K562 (cell line): Measurements from ENCODE around the gene LRRC61. TPM values are rescaled to one million over a fixed set of nuclear protein-coding genes. Genes with fewer than 3 reads are reported as not detected.

Source experiments
- ATAC-seq: fragments of 200-7000 bp; cut with Tn5 transposase; 3 replicates; pipeline ENCODE4 v1.9.1; 2020; ENCODE audit warnings: moderate library complexity
- BruUV-seq: library from RNA; stranded (reverse); fragments of 400-500 nt; replicated peaks from 2 replicates; lab custom pipeline; 2021; lab: Mats Ljungman, UMichigan
- CTCF ChIA-PET: fragments of 300-600 bp; formaldehyde crosslinking; extraction: SDS; loops from one replicate; lab custom pipeline; 2021; ENCODE audit warnings: low intra/inter-chr PET ratio; lab: Yijun Ruan, JAX
- POLR2A ChIA-PET: fragments of 300-600, 350-650 bp; sonication (Branson Sonifier 250); formaldehyde crosslinking; extraction: SDS; loops from one replicate; lab custom pipeline; 2021; ENCODE audit warnings: antibody characterized with exemption, inconsistent platforms; lab: Yijun Ruan, JAX
- DNase-seq, 4 experiments: peaks; one replicate each; pipeline versions ENCODE4 v3.0.0 to v3.0.0-alpha.2; 2011 to 2018; ENCODE audit warnings: low spot score in 3 of 4, mixed read lengths in 3 of 4; ENCODE audit errors: extremely low read depth in 1 of 4
- FAIRE-seq: peaks from 2 replicates; lab custom pipeline; 2011; peaks lifted over from hg19 to GRCh38; lab: Jason Lieb, UNC
- H2AFZ ChIP-seq: 2 replicates; pipeline ENCODE4 v1.6.0; 2011; ENCODE audit warnings: low read depth, low read length, control low read depth, inconsistent platforms
- H3K27ac ChIP-seq: fragments of 200-600 bp; 3 replicates; pipeline ENCODE4 v1.8.0; 2011; ENCODE audit warnings: low read depth, mild to moderate bottlenecking, control low read depth, inconsistent platforms, low read length, moderate library complexity, mixed read lengths; ENCODE audit errors: extremely low read depth
- H3K27me3 ChIP-seq, 2 experiments: fragments of 300-600 bp in 1 of 2; 2 replicates in 1 of 2; 3 replicates in 1 of 2; pipeline versions ENCODE4 v1.6.0 to v1.8.0; 2011; ENCODE audit warnings: inconsistent platforms in 2 of 2, low read length in 2 of 2, mild to moderate bottlenecking in 1 of 2, mixed read lengths in 1 of 2, moderate library complexity in 1 of 2; ENCODE audit not compliant: control insufficient read depth in 2 of 2, insufficient read depth in 2 of 2
- H3K36me3 ChIP-seq: fragments of 300-600 bp; 3 replicates; pipeline ENCODE4 v1.8.0; 2011; ENCODE audit warnings: mild to moderate bottlenecking, low read length, inconsistent platforms; ENCODE audit not compliant: control insufficient read depth, insufficient read depth
- H3K4me1 ChIP-seq, 2 experiments: fragments of 200-600 bp in 1 of 2; replicated peaks in 1 of 2; 2 replicates in 1 of 2; 3 replicates in 1 of 2; pipeline versions ENCODE4 v1.5.1 to v1.8.0; 2011; ENCODE audit warnings: inconsistent platforms in 2 of 2, low read length in 2 of 2, mild to moderate bottlenecking in 1 of 2, mixed read lengths in 1 of 2, moderate library complexity in 1 of 2; ENCODE audit not compliant: control insufficient read depth in 2 of 2, insufficient read depth in 2 of 2
- H3K4me2 ChIP-seq: 2 replicates; pipeline ENCODE4 v1.6.1; 2011; ENCODE audit warnings: low read length, control low read depth, inconsistent platforms, mixed read lengths; ENCODE audit not compliant: insufficient read depth
- H3K4me3 ChIP-seq: fragments of 200-600 bp; sonication (generic), shearing (Covaris generic); 2 replicates; pipeline ENCODE4 v1.5.1; 2016; ENCODE audit warnings: control low read depth, inconsistent platforms
- H3K79me2 ChIP-seq: fragments of 200-600 bp; 3 replicates; pipeline ENCODE4 v1.8.0; 2011; ENCODE audit warnings: low read length, inconsistent platforms; ENCODE audit not compliant: control insufficient read depth, insufficient read depth
- H3K9ac ChIP-seq, 2 experiments: 2 replicates each; pipeline versions ENCODE4 v1.6.0 to v1.6.1; 2011; ENCODE audit warnings: low read depth in 2 of 2, low read length in 2 of 2, control low read depth in 1 of 2, inconsistent platforms in 1 of 2, mild to moderate bottlenecking in 1 of 2, mixed read lengths in 1 of 2; ENCODE audit not compliant: insufficient read depth in 1 of 2
- H3K9me1 ChIP-seq: one replicate; pipeline ENCODE4 v1.6.0; 2011; ENCODE audit warnings: inconsistent platforms, mild to moderate bottlenecking, low read length, moderate library complexity; ENCODE audit not compliant: control insufficient read depth, insufficient read depth
- H3K9me3 ChIP-seq: replicated peaks from 2 replicates; pipeline ENCODE4 v1.5.1; 2011; ENCODE audit warnings: low read depth, low read length, inconsistent platforms; ENCODE audit not compliant: control insufficient read depth, insufficient read depth
- H4K20me1 ChIP-seq: replicated peaks from 2 replicates; pipeline ENCODE4 v1.6.1; 2011; ENCODE audit warnings: low read length, inconsistent platforms, mixed read lengths; ENCODE audit not compliant: control insufficient read depth, insufficient read depth
- BACH1 ChIP-seq: fragments of 200-800 bp; sonication (Bioruptor generic); IDR thresholded peaks from 2 replicates; pipeline ENCODE4 v1.6.1; 2016; ENCODE audit warnings: missing genetic modification characterization, missing compliant biosample characterization
- BCOR ChIP-seq: fragments of 450-650 bp; IDR thresholded peaks from 2 replicates; pipeline ENCODE4 v1.6.1; 2016
- ETV5 ChIP-seq: sonication (generic); formaldehyde crosslinking; IDR thresholded peaks from 2 replicates; pipeline ENCODE4 v1.4.0; 2020; ENCODE audit warnings: low read depth, mild to moderate bottlenecking, missing genetic modification reagents
- PHF21A ChIP-seq: fragments of 450-650 bp; IDR thresholded peaks from 2 replicates; pipeline ENCODE4 v1.6.1; 2017; ENCODE audit warnings: low read depth, borderline replicate concordance
- PML ChIP-seq: IDR thresholded peaks from 2 replicates; pipeline ENCODE4 v1.6.1; 2012; ENCODE audit warnings: low read length, inconsistent platforms
- POLR2AphosphoS5 ChIP-seq: IDR thresholded peaks from 2 replicates; pipeline ENCODE4 v1.6.1; 2011; ENCODE audit warnings: mild to moderate bottlenecking, low read depth, low read length, moderate library complexity; ENCODE audit not compliant: control insufficient read depth, insufficient read depth
- RFX5 ChIP-seq: IDR thresholded peaks from 2 replicates; pipeline ENCODE4 v1.6.1; 2011; ENCODE audit warnings: low read depth, mild to moderate bottlenecking, improper control_type of control experiment, low read length
- SMARCB1 ChIP-seq: IDR thresholded peaks from 2 replicates; pipeline ENCODE4 v1.6.1; 2011; ENCODE audit warnings: improper control_type of control experiment, low read depth; ENCODE audit not compliant: insufficient read length
- SRSF9 ChIP-seq: fragments of 200-400 bp; formaldehyde crosslinking; IDR thresholded peaks from 2 replicates; pipeline ENCODE4 v1.6.1; 2017; ENCODE audit warnings: low read depth, low read length, borderline replicate concordance
- TOE1 ChIP-seq, 2 experiments: fragments of 450-650 bp in 1 of 2; sonication (generic) in 1 of 2; formaldehyde crosslinking in 1 of 2; IDR thresholded peaks; 2 replicates each; pipeline versions ENCODE4 v1.7.1 to v1.8.0; 2016 to 2022; ENCODE audit warnings: borderline replicate concordance in 2 of 2, mild to moderate bottlenecking in 2 of 2, antibody characterized with exemption in 1 of 2, inconsistent platforms in 1 of 2, low read depth in 1 of 2, missing genetic modification reagents in 1 of 2, moderate library complexity in 1 of 2
- WHSC1 ChIP-seq: IDR thresholded peaks from one replicate; pipeline ENCODE4 v1.6.1; 2012; ENCODE audit warnings: low read length, control low read depth, inconsistent platforms
- WGBS: fragments of 100-300 bp; shearing (Covaris generic); methylation state at CpG from one replicate; pipeline ENCODE4 v1.1.6; 2016; ENCODE audit warnings: low coverage, mixed read lengths; ENCODE audit not compliant: insufficient coverage; ENCODE audit errors: missing lambda C conversion rate; 5-methylcytosine and 5-hydroxymethylcytosine counted together
- in situ Hi-C: fragments of 300-500 bp; cut with MboI; formaldehyde crosslinking; loops from 4 replicates; pipeline ENCODE4 v1.15.0; 2018; ENCODE audit warnings: inconsistent platforms, mixed read lengths
- intact Hi-C: fragments of 100-400 bp; cut with micrococcal nuclease; formaldehyde crosslinking; loops from 2 replicates; pipeline ENCODE4 v1.14.2; 2022
- polyA plus RNA-seq, 8 experiments: library from polyadenylated mRNA; depleted of rRNA in 4 of 8; stranded (reverse) in 5 of 8; unstranded in 3 of 8; fragments of >200 nt; fragmentation: Nextera tagmentation in 2 of 8; fragmentation: Illumina TruSeq in 1 of 8; extraction: Ambion mirVana in 2 of 8; extraction: Trizol in 1 of 8; gene quantifications; 2 replicates each; pipeline versions ENCODE4 v1.2.1 to v1.2.3, GENCODE V29; 2011 to 2014; ENCODE audit warnings: inconsistent platforms in 1 of 8, missing spikeins in 1 of 8
- total RNA-seq, 7 experiments: library from RNA; depleted of rRNA in 6 of 7; stranded (reverse); fragments of >200 nt in 6 of 7; fragmentation: Illumina TruSeq in 2 of 7; extraction: Trizol in 2 of 7; gene quantifications; 2 replicates each; pipeline versions ENCODE4 v1.2.1 to v1.2.3, GENCODE V29; 2011 to 2021; ENCODE audit warnings: low replicate concordance in 1 of 7
- TF ChIP-seq, protein P1 (sequence below): IDR thresholded peaks from 2 replicates; pipeline ENCODE4 v1.6.1; 2014; ENCODE audit warnings: antibody characterized with exemption
- TF ChIP-seq, protein P2 (sequence below), 2 experiments: IDR thresholded peaks; 2 replicates each; pipeline ENCODE4 v1.6.1; 2011; ENCODE audit warnings: borderline replicate concordance in 1 of 2, control low read depth in 1 of 2, low read depth in 1 of 2, low read length in 1 of 2, mild to moderate bottlenecking in 1 of 2, mixed read lengths in 1 of 2, moderate library complexity in 1 of 2; ENCODE audit not compliant: insufficient read depth in 1 of 2, insufficient read length in 1 of 2, poor library complexity in 1 of 2, severe bottlenecking in 1 of 2; ENCODE audit errors: extremely low read depth in 1 of 2
- TF ChIP-seq, protein P3 (sequence below): fragments of 450-650 bp; IDR thresholded peaks from 2 replicates; pipeline ENCODE4 v1.6.1; 2017; ENCODE audit warnings: antibody characterized with exemption, mild to moderate bottlenecking

LRRC61 gene
- total and polyA plus RNA-seq, 9 of the 15 experiments (the other 6 are each of a cell fraction or from before 2014, with no cell fraction given), result 1.3 to 55.2 (median 35.2) TPM

DNA sequence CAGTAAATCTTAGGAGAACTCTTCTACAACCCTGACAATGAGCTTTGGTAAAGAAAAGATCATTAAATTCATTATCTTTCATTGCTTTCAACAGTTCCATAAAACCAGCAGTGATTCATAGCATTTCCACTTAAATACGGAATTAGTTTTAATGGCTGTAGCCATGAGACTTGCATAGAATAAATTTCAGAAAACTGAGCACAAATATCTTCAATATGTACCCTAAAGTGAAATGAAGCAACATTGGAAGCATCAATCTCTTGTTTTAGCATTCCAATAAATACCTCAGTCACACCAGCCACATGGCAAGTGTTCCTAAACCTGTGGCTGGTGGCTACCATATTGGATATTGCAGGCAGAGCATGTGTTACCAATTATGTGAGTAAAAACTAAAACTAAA is 21.9 kb downstream of the LRRC61 start:
- H3K36me3 ChIP-seq, result no peaks in the 10 kb centered on the region
- no peak overlapping the region for H3K9ac ChIP-seq
- H3K79me2 ChIP-seq, result no peaks in the 10 kb centered on the region
- H3K9me3 ChIP-seq, result no peaks in the 10 kb centered on the region
- H3K4me2 ChIP-seq, result no peak overlapping the region
- in situ Hi-C loops, result no loop called here
- peaks cover 11 to 21% of the 10 kb centered on the region in 2 experiments; a peak in 4 of 5 replicates for H3K27me3 ChIP-seq
- FAIRE-seq (no peak), ATAC-seq (no peak), DNase-seq (no peak)
- H3K4me3 ChIP-seq, result no peak overlapping the region
- POLR2A ChIA-PET, result interaction anchor here (0.6 to 3.0 kb wide), 4 partner anchors 9 to 21 kb away, joined by 3 to 12 read pairs (median 5); no protein-coding TSS in a partner anchor
- intact Hi-C loops, result no loop called here
- BruUV-seq, result no TSS peak
- H2AFZ ChIP-seq, result no peak overlapping the region
- no peaks in the 10 kb centered on the region; the same call in 1 of the 2 replicates for H4K20me1 ChIP-seq
- WGBS, result 0% methylated on average over 1 of the region's 1 CpG
- no peak overlapping the region for H3K27ac ChIP-seq
- CTCF ChIA-PET, result interaction anchor here (0.6 kb wide), 1 partner anchor 76 kb away, joined by 3 read pairs; no protein-coding TSS in a partner anchor
- no peaks in the 10 kb centered on the region for H3K9me1 ChIP-seq
- H3K4me1 ChIP-seq, result peaks cover 0 to 19% of the 10 kb centered on the region in 2 experiments; a peak in 2 of 5 replicates
- TF ChIP-seq PML, result no peak
- TF ChIP-seq RFX5, result no peak
- TF ChIP-seq, protein P1, sequence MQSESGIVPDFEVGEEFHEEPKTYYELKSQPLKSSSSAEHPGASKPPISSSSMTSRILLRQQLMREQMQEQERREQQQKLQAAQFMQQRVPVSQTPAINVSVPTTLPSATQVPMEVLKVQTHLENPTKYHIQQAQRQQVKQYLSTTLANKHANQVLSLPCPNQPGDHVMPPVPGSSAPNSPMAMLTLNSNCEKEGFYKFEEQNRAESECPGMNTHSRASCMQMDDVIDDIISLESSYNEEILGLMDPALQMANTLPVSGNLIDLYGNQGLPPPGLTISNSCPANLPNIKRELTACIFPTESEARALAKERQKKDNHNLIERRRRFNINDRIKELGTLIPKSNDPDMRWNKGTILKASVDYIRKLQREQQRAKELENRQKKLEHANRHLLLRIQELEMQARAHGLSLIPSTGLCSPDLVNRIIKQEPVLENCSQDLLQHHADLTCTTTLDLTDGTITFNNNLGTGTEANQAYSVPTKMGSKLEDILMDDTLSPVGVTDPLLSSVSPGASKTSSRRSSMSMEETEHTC, result no peak
- TF ChIP-seq TOE1 (IDR thresholded peaks at IDR 0.05; ENCODE audit: borderline replicate concordance), result no peak
- TF ChIP-seq TOE1 (CRISPR knock-in tag; IDR thresholded peaks at IDR 0.05; ENCODE audit: borderline replicate concordance, low read depth), result no peak
- TF ChIP-seq, protein P2, sequence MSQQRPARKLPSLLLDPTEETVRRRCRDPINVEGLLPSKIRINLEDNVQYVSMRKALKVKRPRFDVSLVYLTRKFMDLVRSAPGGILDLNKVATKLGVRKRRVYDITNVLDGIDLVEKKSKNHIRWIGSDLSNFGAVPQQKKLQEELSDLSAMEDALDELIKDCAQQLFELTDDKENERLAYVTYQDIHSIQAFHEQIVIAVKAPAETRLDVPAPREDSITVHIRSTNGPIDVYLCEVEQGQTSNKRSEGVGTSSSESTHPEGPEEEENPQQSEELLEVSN (IDR thresholded peaks at IDR 0.05; ENCODE audit: borderline replicate concordance in 1 of 2, extremely low read depth in 1 of 2, insufficient read depth in 1 of 2, insufficient read length in 1 of 2, low read depth in 1 of 2, low read length in 1 of 2, poor library complexity in 1 of 2, severe bottlenecking in 1 of 2), result no peak
- no peak for TF ChIP-seq PHF21A
- no peak for TF ChIP-seq WHSC1
- no peak for TF ChIP-seq SRSF9
- TF ChIP-seq BCOR, result no peak
- no peak for TF ChIP-seq ETV5 (CRISPR knock-in tag)
- TF ChIP-seq, protein P3, sequence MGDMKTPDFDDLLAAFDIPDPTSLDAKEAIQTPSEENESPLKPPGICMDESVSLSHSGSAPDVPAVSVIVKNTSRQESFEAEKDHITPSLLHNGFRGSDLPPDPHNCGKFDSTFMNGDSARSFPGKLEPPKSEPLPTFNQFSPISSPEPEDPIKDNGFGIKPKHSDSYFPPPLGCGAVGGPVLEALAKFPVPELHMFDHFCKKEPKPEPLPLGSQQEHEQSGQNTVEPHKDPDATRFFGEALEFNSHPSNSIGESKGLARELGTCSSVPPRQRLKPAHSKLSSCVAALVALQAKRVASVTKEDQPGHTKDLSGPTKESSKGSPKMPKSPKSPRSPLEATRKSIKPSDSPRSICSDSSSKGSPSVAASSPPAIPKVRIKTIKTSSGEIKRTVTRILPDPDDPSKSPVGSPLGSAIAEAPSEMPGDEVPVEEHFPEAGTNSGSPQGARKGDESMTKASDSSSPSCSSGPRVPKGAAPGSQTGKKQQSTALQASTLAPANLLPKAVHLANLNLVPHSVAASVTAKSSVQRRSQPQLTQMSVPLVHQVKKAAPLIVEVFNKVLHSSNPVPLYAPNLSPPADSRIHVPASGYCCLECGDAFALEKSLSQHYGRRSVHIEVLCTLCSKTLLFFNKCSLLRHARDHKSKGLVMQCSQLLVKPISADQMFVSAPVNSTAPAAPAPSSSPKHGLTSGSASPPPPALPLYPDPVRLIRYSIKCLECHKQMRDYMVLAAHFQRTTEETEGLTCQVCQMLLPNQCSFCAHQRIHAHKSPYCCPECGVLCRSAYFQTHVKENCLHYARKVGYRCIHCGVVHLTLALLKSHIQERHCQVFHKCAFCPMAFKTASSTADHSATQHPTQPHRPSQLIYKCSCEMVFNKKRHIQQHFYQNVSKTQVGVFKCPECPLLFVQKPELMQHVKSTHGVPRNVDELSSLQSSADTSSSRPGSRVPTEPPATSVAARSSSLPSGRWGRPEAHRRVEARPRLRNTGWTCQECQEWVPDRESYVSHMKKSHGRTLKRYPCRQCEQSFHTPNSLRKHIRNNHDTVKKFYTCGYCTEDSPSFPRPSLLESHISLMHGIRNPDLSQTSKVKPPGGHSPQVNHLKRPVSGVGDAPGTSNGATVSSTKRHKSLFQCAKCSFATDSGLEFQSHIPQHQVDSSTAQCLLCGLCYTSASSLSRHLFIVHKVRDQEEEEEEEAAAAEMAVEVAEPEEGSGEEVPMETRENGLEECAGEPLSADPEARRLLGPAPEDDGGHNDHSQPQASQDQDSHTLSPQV, result no peak
- TF ChIP-seq BACH1 (tag), result no peak
- TF ChIP-seq SMARCB1, result no peak
- no peak for TF ChIP-seq POLR2AphosphoS5
